ENCODE measurements around the gene CAP2.
"Not testable (repeated sequence)": the region's sequence is repeated elsewhere in the genome, so short reads cannot be mapped to it uniquely, and the experiment has no call there.

Gene CAP2

DNA sequence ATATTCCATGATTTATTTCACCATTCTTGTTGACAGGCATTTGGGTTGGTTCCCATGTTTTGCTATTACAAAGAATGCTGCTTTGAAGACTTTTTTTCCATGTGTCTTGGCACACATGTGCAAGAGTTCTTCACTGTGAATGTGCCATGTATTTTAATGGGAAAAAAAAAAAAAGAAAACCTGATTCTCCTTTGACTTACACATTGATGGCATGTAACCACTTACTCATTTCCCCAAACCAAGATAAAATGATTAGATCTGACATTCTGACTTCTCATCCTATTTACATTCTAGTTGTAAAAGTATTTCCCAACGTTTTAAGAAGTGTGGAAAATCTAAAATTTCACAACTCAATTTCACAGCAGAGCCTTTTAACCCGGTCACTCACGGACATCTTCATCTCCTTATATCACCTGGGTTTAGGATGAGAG, 4.4 kb downstream of the CAP2 start:
- no peak for DNase-seq

DNA sequence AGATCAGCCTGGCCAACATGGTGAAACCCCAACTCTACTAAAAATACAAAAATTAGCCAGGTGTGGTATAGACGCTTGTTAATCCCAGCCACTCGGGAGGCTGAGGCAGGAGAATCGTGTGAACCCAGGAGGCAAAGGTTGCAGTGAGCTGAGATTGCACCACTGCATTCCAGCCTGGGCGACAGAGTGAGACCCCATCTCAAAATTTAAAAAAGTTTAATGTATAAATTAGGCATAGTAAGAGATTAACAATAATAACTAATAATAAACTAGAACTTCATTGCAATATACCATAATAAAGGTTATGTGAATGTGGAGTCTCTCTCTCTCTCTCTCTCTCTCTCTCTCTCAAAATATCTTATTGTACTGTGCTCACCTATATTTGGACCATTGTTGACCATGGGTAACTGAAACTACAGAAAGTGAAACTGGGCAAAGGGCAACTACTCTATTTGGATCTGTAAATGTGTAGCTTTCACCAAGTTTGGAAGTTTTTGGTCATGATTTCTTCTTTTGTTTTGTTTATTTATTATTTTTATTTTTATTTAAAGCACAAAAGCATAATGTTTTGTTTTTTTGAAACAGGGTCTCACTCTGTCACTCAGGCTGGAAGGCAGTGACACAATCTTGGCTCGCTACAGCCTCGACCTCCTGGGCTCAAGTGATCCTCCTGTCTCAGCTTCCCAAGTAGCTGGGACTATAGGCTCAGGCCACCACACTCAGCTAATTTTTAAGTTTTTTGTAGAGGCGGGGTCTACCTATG, 12.0 kb downstream of the CAP2 start:
- not testable (repeated sequence) for DNase-seq

DNA sequence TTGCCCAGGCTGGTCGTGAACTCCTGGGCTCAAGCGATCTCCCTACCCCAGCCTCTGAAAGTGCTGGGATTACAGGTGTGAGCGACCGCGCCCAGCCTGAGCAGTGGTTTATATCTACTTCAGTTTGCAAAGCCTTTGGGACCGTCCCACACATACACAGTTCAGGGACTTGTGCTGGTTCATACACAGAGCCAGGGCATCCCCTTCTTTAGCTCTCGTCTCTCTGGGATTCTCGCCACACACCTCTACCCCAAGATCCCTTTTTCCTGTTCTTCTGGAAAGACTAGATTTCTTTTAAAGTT, 12.5 kb downstream of the CAP2 start:
- DNase-seq, result no peak

DNA sequence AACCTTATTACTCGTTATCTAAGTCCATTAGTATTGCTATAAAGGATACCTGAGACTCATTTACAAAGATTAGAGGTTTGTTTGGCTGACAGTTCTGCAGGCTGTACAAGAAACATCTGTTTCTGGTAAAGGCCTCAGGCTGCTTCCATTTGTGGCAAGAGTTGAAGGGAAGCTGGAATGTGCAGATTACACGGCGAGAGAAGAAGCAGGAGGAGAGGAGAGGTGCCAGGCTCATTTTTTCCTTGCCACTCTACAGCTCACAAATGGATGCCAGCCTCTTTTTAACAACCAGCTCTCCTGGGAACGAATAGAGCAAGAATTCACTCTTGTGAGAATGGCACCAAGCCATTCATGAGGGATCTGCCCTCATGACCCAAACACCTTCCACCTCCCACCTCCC, 14.7 kb downstream of the CAP2 start:
- DNase-seq, result no peak

DNA sequence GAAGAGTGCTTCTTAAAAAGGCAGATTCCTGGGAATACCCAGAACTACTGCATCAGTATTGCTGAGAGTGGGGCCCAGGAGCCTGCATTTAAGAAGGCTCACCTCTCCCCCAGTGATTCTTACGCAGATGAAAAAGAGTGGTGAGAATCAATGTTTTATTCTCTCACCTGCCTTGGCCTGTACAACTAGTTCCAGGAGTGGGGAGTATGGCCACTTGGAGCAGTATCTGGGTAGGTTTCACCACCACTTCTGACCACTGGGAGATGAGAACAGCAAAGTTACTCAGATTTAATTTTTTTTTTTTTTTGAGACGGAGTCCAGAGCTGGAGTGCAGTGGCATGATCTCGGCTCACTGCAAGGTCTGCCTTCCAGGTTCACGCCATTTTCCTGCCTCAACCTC, 16.9 kb downstream of the CAP2 start:
- no peak for DNase-seq

DNA sequence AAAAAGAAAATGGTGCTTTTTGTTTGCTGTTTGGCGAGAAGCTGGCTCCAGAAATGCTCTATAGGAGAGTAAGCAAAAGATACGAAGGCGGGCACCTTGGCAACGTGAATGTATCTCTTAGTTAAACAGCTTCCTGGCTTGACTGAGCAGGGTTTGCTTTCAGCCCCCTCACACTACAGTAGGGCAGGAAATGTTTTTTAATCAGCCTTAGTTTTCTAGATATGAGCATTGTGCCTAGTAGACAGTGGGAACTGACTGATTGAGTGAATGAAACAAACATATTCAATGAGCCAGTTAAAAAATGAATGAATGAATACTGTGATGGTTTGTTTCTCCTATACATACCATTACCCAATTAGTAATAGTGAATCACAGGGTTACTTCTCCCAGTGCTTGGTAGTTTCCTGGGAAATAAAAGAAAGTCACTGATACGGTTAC, 19.9 kb downstream of the CAP2 start:
- DNase-seq, result no peak

DNA sequence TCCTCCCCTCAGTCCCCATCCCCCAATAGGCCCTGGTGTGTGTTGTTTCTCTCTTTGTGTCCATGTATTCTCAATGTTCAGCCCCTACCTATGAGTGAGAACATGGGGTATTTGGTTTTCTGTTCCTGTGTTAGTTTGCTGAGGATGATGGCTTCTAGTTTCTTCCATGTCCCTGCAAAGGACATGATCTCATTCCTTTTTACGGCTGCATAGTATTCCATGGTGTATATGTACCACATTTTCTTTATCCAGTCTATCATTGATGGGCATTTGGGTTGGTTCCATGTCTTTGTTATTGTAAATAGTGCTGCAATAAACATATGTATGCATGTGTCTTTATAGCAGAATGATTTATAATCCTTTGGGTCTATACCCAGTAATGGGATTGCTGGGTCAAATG, 21.0 kb downstream of the CAP2 start:
- DNase-seq, result not testable (repeated sequence)

DNA sequence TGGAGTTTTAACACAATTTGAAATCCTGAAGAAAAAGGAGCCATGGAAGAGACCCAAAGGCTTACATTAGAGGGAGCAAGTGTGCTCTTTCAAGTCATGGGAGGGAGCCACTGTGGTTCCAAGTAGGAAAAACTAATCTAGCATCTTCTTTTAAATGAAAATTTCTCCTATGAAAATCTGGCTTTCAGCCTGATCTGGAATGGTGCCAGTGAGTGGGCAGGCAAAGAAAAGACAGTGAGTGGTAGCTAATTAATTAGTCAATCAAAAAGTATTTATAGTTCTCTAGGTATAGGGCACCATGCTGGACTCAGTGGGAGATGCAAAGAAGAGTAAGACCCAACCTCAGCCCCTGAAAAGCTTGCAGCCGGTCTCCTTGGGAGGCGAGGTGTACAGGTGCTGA, 21.9 kb downstream of the CAP2 start:
- DNase-seq, result no peak

DNA sequence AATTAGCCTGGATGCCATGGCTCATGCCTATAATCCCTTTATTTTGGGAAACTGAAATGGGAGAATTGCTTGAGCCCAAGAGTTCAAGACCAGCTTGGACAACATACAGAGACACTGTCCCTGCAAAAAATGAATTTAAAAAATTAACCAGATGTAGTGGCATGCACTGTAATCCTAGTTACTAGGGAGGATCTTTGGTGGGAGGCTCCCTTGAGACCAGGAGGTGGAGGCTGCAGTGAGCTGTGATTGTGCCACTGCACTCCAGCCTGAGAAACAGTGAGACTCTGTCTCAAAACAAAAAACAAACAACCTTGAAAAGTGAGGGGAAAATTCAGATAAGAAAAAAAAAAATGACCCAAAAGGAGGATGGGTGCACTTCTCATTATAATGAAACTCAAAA, 23.4 kb downstream of the CAP2 start:
- DNase-seq, result no peak

DNA sequence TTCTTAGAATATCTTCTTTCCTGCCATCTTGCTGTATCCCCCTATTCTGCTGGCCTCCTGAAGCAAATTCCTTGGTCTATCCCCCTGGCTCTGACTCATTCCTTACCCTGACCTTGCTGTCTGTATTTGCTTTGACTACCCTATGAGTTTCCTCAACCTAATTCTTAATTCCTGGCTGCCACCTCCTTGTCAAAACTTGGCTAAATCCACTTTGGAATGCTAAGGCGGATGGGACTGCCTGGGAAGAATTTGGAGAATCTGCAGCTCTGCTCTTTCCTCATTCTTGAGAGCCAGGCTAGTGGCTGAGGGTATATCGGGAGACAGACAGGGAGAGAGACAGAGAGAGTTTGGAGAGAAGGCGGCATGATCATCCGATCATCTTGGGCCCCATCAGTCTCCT, 24.4 kb downstream of the CAP2 start:
- DNase-seq, result no peak

DNA sequence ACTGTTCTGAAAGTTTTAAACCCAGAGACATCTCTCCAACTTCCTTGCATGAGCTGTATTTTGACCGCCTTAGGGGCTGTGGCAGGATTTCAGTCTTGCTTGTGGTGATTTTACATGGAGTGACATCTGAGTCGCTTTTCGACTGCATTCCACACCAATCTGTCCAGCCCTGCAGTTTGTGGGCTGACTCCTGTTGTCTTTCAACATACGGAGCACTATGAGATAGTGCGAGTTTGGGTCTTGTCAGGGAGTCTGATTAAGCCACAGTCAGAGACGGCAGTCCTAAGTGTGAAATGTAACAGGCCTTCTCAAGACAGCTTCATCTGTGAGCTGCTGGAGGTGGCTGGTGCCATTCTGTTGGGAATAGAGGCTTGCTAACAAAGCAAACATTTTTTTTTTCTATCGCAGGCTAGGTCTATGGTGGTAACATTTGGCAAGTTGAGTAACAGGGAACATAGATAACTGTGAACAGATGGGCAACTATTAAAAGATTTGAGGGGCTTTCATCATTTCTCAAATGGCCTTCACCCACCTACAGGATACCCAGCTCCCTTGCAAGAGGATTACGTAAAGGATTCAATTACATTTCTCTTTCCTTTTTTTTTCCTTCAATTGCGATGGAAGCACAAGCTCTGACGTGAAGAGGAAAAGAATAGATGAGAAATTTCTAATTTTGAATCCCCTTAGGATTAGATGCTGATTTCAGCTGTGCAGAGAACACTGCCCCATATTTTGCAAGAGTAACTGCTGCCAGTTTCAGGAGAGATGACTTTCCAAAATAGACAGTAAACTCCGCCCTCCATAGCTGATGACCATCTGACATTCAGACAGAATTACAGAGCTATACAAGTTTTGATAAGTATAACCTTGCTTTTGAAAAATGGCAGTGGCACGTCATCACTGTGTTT, 25.1 kb downstream of the CAP2 start:
- DNase-seq, result no peak

DNA sequence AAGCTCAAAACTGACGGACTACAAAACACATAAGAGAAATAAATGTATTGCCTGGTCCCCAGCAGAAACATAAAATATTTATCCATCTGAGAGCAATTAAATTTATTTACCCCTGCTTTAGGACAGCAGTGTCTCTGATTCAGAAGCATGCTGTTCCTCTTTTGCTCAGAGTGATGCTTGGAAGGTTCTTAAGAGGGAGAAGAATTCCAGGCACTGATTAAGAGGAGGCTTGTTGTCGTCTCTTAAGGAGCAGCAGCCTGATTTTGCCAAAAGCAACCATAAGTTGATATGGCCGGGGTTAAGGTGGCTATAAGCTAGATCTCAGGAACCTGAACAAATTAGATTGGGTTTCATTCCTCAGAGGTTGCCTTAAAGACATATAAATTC, 25.8 kb downstream of the CAP2 start:
- no peak for DNase-seq

DNA sequence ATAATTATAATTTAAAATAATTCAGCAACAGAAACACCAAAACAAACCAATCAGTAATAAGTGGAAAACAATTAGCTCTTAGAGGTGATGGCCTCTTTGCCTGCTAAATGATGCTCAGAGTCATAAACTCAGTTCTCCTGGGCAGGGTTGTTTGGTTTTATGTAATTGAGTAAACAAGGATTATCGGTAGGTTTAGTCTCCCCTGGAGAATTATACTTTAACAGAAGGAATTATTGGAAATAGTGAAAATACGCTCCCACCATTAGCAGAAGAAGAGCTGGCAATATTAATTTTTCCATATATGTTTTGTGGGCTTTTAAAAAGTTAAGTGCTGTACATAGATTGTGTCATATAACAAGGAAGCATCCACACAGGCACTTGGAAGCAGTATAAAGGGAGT, 27.0 kb downstream of the CAP2 start:
- DNase-seq, result peak; percentile 22

DNA sequence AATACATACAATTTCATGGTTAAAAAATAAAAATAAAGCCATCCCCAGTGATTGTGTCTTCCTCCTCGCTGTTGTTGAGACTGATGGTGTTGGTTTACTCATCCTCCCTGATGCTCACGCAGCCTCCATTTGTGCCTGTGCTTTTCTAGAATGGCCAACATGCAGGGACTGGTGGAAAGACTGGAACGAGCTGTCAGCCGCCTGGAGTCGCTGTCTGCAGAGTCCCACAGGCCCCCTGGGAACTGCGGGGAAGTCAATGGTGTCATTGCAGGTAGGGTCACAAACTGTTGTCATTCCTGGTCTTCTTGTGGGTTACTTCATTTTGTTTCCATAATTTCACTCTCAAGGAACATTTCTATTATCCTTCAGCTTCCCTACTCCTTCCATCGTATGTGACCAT, 28.0 kb downstream of the CAP2 start:
- no peak for DNase-seq

DNA sequence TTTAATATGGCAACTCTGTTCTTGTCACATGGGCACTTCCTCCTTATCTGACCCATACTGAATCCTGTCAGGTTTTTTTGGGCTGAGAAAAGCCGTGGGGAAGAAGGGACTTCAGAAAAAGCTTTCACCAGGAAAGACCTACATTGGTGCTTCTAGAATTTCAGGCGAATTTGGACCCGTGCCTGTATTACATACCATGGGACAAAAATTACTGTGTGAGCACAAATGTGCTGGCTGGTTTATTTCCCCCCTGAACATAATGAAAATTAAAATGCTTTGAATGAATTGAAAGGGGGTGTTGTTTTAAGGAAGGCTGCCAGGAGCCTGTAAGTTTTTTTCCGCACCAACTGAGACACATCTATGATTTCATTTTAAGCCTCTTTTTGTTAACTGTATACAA, 29.6 kb downstream of the CAP2 start:
- DNase-seq, result no peak

DNA sequence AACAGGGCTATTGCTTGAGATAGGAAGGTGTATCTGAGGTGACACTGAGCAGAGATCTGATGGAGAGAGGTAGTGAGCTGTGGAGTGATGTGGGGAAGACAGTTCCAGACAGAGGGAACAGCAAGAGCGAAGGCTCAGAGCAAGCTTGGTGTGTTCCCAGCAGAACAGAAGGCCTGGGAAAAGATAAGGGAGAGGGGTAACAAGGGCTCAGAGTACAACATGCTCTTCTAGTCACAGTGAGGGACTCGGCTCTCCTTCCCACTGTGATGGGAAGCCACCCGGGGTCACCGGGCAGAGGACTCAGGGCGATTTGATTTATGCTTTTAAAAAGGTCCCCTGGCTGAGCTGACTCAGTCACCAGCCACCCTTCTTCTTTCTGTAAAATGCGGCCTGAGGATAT, 33.7 kb downstream of the CAP2 start:
- no peak for DNase-seq

DNA sequence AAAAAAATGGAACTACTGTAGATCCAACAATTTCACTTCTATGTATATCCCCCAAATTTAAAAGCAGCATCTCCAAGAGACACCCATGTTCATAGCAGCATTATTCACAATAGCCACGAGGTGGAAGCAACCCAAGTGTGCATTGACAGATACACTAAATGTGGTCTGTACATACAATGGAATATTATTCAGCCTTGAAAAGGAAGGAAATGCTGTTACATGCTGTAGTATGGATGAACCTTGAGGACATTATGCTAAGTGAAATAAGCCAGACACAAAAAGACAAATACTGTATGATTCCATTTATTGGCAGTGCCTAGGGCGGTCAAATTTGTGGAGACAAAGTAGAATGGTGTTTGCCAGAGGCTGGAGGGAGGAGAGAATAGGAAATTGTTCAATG, 34.2 kb downstream of the CAP2 start:
- DNase-seq, result no peak

DNA sequence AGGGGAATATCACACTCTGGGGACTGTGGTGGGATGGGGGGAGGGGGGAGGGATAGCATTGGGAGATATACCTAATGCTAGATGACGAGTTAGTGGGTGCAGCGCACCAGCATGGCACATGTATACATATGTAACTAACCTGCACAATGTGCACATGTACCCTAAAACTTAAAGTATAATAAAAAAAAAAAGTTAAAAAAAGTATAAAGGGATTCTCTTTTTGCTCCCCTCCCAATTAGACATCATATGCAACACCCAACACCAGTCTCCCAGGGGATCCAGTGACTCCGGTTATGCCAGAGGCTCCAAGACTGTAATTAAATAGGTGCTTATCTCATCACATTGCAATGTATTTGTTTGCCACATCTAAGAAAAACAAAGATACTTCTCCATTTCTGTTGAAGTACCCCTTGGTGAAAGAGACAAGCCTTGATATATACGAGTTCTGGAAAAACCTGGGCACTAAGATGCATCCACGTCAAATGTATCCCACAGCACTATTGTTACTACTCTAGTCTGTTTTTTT, 35.3 kb downstream of the CAP2 start:
- DNase-seq, result peak; percentile 36

DNA sequence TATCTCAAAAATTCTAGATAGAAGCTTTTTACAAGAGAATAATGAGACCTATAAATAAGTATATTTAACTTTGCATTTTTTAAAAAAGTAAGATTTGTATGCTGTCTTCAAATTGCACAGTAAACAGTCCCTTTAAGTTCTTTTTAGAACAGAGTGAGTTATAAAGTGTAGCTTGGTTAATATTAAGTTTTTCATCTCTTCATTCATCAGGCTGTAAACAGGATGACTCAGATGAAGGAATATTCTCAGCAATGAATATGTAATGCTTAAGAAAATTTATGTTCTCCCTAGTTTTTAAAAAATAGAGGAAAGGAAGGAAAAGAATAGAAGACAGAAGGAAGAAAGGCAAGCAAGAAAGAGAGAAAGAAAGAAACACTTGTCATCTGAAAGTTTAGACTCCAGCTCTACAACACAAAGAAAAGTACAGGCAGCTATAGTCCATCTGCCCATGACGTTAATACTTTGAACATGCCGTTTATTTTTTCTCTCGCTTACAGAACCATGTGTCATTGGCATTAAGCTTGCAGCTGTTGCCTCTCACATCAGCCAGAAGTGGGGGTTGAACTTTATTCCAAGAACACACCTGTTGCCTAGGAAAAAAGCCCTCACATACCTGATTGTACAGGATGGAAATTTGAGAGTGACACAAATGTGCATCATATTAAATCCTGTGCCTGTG, 36.1 kb downstream of the CAP2 start:
- DNase-seq, result peak; percentile 91

DNA sequence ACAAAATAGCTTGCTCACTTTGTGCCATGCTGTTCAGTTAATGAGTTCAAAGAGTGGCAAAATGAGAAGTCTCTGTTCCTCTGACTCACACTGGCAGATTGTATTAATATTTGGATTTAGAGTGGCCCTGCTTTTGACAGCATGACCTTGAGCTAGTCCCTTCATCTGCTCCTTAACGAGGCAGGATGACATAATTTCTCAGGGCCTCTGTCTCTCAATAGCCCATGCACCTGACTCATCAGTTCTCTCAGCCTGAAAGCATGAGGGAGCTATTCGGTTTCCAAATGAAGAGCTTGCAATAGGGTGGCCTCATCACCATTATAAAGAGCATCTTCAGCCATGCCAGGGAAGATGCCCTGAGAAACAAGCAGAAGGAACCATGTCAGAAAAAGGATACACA, 38.2 kb downstream of the CAP2 start:
- peak; percentile 83 for DNase-seq

DNA sequence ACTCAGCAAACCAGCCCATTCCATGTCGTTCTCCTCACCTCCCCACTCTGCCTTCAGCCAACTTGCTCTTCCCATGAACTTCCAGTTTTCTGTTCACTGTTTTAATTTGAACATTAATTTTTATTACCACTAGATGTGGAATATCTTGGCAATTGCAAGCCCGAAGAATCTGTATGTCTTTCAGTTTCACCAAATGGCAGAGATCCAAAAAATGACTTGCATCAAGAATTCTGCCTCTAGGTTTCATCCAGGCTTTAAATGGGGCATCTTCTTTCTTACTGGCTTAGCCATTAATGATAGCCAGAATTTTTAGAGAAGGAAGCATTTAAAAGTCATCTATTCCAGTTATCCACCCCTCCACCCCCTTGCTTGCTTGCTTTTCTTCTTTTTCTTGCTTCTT, 39.0 kb downstream of the CAP2 start:
- DNase-seq, result no peak

DNA sequence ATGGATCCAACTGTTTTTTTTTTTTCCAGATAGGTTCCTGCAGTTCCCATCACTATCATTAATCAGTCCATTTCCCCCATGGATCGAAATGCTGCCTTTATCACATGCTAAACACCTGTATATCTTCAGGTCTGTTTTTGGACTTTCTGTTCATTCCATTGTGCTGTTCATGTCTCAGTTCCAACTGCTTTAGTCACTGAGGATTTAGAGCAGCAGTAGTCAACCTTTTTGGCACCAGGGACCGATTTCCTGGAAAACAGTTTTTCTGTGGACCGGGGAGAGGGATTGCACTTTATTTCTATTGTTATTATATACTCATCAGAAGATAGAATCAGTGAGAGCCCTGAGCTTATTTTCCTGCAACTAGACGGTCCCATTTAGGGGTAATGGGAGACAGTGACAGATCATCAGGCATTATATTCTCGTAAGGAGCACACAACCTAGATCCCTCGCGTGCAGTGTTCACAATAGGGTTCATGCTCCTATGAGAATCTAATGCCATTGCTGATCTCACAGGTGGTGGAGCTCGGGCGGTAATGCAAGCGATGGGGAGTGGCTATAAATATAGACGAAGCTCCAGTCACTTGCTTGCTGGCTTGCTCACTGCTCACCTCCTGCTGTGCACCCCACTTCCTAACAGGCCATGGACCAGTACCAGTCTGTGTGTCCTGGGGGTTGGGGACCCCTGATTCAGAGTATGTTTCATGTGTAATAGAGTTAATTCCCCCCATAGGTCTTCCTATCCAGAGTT, 46.0 kb downstream of the CAP2 start:
- no peak for DNase-seq

DNA sequence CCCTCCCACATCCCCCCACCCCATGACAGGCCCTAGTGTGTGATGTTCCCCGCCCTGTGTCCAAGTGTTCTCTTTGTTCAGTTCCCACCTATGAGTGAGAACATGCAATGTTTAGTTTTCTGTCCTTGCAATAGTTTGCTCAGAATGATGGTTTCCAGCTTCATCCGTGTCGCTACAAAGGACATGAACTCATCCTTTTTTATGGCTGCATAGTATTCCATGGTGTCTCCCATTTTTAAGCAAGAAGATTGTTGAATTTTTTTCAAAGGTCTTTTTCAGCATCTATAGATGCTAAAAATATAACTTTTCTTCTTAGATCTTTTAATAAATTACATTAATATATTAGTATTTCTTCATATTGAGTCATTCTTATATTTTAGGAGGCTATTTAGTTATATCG, 47.4 kb downstream of the CAP2 start:
- DNase-seq, result not testable (repeated sequence)

Data from DMS53 (cell line).